ENCODE measurements around the gene OCA2.

OCA2 gene

DNA sequence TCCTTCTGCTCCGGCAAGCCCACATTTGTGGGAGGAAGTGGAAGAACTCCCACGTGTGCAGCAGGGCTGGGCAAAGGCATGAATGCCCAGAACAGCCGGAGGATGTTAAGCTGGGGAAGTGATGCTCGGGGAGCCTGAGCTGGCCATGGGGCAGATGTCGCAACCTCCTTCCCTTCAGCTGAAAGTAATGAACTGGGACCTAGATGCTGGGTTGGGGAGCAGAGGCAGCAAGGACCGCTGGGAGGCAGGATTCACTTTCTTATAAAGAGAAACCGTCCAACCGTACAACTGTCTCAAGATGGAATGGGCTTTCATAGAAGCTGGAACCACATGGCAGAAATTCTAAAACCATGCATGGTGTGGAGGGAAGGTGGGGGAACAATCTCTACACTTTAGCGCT is 290.9 kb downstream of the OCA2 start:
- DNase-seq (ENCODE audit: low read depth), result no peak

DNA sequence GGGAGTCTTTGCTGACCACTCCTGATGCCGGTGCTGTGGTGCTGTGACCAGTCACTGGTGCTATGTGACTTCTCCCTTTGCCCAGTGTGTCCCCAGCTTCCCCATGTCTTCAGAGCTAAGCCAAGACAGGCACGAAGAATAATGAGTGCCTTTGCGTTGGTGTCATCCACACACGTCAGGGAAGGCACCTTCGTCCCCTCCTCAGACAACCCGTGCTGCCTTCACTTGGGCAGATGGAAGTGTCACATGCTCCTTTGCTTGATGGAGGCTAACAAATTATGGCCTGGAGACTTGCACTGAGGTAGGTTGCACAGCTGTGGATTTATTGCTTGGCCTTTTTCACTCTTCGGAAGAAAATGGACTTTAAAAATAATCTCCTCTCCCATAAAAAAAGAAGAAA is 291.8 kb downstream of the OCA2 start:
- DNase-seq (ENCODE audit: low read depth), result no peak

DNA sequence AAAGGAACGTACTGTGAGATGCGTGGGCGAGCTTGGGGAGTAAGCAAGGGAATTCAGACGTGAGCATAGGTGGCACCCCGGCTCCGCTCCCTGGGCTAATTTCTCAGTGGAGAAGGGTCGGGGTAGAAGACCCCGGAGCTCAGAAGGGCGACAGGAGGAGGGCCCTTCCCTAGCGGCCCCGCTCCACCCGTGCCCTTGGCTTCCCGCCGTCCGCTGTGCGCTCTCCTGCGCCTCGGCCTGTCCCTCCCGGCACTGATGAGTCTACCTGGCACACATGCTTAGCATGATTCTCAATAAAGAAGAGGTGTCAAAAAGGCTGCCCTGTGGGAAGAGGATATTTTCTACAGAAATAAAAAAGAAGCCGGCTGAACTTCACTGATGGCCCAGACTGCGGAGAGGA is 292.7 kb downstream of the OCA2 start:
- DNase-seq (ENCODE audit: low read depth), result no peak

DNA sequence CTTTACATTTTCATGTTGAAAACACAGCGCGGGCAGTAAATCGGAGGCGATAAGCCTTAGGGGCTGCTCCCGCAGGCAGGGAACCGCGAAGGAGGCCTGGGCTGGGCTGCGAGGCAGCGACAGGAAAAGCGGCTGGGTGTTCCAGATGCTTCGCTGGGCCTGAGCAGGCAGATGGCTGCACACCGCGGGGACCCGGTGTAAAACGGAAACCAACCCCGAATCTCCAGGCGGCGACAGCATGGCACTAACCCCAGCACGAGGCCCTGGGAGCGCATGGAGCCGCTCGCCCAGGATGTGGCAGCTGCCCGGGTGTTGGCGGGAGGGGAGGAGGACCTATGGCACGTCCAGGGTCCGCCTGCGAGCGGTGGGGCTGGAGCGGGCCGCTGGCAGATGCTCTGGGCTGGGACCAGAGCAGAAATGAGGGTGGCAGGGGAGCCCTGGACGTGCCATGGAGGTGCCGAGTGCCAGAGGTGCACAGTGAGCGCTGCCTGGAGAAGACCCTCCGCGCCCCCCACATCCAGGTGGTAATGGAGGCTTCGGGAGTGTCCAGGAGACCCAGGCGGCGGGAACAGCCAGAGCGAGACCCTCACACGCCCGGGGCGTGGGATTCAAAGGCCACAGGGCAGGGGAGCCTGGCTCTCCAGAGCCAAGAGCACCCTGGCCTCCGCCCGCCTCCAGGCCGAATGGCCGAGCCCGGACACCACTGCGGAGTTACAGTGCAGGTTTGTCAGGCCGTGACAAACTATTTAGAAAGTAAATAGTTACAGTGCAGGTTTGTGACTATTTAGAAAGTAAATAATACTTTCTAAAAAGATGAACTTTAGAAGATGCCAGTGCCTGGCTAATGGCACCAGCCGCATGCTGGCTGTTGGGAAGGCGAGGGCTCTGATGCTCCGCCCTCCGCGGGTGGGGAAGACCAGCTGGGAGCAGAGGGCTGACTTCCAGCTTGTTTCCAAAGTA is 293.6 kb downstream of the OCA2 start:
- no peak for DNase-seq (ENCODE audit: low read depth)

DNA sequence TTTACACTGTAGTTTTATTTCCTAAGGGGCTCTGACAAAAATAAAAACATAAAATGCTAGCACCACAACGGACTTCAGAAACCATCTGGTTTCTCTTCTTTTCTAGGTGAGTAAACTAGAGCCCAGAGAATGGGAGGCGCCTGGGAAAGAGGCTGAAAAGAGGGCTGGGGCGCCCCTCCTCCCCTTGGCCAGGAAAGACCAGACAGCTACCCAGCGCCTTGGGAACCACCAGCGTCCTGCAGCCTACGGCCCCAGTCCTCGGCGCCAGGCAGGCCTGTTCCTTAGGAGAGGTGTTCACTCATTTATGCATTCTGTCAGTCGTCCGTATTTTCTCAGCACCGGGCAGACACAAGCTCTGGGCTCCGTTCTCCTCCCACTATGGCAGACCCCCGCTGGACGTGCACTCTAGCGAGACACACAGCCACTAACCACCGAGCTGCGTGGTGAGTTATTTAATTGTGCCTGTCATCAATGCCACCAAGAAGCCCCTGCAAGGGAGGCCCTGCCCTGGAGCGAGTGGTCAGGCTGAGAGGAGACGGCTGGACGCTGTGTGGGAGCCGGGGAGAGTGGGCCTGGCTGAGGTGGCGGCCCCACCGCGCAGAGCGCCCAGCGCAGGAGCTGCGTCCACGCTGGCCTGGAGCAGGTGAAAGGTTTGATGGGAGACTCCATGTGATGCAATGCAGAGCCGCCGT is 294.4 kb downstream of the OCA2 start:
- DNase-seq (ENCODE audit: low read depth), result no peak

DNA sequence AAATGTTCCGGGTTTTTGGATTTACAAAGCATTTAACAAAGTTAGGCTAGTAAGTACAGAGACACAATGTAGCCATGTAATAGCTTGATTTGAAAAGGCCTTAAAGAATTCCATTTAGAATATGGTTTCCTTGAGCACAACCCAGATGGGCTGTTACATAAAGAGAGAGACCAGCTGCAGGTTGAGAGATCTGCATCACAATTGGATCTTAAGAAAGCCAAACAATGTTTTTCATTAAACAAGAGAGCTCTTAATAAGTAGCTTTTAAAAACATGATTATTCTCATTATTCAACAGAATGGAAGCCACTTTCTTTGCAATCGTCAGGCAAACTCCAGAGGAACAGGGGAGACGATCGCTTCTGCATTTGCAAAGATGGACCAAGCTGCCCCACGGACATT is 300.3 kb downstream of the OCA2 start:
- no peak for DNase-seq (ENCODE audit: low read depth)

DNA sequence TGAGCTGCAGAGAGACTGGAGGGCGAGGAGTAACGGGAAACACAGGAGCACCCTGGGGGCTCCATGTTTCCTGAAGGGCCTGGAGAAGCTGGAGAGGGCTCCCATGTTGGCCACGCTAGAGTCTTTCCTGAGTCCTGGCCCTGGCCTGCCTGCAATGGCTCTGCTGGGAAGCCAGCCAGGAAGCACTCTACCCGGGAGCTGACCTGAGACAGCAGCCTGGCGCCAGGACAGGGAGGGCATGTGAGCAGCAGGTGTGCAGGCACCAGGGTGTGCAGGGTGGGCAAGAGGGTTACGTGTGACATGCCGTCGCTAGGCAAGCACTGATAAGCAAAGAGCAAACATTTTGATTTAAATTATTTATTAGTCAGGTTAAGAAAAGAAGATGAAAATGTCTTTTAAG is 301.4 kb downstream of the OCA2 start:
- DNase-seq (ENCODE audit: low read depth), result no peak

DNA sequence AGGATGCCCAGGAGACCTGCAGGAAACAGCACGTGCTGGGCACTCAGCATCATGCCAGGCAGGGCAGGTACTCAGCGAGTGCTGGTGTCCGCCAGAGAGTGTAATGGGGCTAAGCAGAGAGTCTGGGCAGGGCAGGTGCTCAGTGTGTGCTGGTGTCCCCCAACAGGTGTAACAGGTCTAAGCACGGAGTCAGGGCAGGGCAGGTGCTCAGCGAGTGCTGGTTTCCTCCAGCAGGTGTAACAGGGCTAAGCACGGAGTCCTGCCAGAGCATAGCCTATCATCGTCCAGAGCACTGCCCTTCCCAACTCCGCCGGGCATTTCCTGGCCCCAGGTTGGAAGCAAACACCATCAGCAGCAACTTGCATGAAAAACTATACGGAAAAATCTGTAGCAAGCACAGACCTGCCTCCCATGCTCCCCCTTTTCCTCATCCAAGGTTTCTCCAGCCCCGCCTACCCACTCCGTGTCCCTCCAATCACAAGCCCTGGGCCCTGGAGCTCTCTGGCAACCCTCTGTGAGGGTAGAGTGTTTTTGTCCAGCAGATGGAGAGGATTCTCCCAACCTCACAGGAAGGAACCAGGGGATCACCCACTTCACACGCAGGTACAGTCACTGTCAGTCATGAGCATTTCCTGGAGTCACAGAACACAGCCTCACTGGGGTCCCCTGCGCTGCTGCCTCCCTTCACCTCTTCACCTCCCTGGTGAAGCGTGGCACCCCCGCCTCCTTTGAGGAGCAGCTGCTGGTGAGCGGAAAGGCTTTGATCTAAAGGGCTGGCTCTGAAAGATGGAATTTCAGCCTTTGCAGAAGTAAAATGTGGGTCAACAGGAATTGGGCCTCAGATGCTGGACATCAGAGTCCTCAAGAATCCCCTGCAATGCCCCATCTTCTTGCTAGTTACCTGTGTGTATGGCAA is 302.5 kb downstream of the OCA2 start:
- no peak for DNase-seq (ENCODE audit: low read depth)

DNA sequence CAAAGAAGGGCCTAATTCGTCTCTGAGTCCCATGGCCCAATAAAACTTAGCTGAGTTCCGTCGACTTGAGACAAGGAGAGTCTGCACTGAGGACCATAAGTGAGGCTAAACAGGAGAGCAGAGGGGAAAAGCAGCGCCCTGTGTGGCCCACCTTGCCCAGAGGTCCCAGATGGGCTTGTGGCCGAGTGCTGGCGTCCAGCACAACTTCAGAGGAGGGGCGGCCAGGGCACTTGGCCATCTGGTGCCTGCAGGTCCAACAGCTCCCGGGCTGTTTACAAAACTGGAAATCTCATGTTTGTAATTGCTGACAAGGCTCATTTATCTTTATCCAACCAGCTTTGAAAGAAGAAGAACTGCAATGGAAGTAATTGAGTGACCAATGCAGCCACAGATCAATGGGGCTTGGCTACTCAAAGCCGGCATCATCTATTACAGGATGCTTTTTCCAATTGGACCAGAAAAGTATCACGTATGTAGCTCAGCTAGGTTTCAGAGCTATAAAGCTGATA is 306.3 kb downstream of the OCA2 start:
- no peak for DNase-seq (ENCODE audit: low read depth)

DNA sequence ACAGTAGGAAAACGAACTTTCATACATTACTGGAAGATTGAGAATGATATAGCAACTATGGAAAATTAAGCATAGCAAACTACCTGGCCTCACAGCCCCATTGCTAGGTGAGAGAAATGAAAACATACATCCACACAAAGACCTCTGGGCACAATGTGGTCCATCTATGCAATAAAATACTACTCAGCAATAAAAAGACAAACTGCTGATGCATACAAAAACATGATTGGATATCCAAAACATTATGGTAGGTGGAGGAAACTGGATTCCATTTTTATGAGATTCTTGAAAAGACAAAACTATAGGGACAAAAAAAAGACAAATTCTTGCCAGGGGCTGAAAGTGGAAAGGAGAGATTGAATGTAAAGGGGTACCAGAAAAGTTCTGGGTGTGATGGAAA is 308.8 kb downstream of the OCA2 start:
- no peak for DNase-seq (ENCODE audit: low read depth)

DNA sequence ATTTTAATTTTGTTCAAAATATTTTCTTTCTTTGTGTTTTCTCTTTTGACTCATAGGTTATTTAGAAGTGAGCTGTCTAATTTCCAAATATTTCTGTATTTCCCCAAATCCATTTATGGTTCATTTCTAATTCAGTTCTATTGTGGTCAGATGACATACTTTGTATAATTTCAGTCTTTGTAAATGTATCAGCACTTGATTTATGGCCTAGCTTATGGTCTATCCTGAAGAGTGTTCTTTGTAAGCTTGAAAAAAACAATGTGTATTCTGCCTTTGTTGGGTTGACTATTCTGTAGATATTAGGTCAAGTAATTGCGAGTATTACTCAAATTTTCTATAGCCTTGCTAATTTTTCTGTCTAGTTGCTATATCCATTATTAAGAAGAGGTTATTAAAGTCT is 311.2 kb downstream of the OCA2 start:
- no peak for DNase-seq (ENCODE audit: low read depth)

DNA sequence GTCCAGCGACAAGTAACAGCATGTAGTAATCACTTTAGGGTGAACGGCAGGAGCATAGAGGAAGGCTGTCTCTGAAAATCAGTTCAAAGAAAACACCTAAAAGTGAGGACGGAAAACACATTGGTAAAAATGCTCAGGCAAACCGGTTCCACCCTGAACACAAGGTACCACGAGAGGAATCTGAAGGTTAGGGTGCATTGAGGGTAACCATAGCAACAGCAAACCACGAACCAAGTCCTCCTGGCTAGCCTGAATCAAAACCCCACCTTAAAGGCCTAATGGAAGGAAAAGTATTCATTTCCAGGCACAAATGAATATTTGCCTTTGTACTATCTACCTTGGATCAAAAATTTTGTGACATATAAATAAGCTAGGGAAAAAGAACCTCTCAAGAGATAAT is 315.0 kb downstream of the OCA2 start:
- DNase-seq (ENCODE audit: low read depth), result no peak

DNA sequence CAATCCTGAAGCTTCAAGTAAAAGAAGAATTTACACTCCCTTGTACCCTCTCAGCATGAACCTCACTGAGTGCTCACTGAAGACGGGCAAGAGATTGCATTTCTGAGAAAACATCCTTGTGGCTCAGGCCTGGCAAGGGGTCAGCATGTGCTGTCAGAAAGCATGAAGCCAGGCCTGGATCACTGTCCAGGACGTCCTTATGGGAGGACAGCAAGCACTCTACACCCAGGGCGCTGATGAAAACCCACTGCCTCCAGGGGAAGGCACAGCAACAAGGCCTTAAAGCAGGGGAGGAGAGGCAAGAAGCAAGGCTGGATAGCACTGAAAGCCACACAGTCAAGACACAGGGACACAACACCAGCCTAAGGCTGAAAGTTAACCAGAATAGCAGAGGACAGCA is 315.4 kb downstream of the OCA2 start:
- DNase-seq (ENCODE audit: low read depth), result no peak

DNA sequence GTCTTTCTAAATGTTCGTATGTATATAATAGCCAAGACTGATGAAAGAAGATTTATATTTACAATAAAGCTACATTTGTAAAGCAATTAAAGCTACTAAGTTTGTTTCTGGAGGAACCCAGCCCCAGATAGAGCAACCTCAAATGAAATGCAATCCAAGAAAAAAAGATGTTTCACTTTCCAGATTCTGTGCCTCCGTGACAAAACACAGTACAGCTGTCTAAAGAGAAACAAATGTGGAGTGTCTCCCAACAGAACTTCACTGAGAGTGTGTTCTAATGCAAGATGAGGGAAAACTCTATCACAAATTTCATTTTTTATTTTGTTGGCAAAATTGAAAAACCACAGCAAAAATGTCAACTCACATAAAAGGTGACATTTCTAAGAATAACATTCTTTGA is 317.0 kb downstream of the OCA2 start:
- DNase-seq (ENCODE audit: low read depth), result no peak

DNA sequence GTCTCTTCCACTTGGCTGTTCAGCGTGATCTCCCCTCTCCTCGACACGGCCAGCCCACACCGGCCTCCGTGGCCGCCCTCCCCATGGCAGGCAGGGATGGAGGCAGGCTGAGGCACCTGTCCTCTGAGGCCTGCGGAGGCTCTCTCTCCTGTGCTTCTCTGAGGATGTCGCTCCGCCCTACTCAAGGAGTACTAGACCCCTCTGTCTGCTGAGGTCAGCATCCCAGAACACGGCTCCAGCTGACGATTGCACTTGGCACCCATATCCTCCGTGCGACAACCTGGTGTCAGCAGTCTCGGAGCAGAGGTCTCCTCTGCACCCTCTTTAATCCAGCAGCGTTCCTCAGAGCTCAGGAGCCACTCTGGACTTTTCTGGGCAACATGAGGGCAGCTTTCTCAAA is 322.6 kb downstream of the OCA2 start:
- no peak for DNase-seq (ENCODE audit: low read depth)

DNA sequence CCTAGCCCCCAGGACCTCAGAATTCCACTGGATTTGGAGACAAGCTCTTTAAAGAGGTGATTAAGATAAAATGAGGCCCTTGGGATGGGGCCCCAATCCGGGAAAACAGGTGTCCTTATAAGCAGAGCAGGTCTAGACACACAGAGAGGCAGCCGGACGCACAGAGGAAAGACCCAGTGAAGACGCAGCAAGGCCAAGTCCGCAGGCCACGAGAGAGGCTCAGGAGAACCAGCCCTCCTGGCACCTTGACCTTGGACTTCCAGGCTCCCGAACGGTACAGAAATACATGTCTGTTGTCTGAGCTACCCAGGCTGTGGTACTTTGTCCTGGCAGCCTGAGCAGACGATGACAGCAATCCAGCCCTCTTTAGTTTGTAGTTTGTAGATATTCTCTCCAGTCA is 324.5 kb downstream of the OCA2 start:
- no peak for DNase-seq (ENCODE audit: low read depth)

DNA sequence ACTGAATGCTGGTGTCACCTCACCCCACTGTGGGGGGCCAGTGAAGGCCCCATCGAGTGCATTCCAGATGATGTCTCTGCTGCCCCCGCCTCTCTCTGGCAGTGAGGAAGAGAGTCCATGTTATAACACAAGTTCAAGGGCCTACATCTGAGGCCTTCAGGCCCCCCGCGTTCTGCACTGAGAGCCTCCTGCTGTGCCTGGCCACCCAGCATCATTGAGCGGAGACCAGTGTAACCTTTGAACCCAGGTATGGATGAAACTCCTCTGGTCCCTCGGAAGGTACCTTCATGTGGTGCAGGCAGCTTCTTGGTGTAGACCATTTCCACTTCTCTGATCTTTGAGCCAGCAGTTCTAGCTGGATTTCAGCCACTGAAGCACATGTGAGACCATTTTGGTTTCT is 324.9 kb downstream of the OCA2 start:
- DNase-seq (ENCODE audit: low read depth), result no peak

DNA sequence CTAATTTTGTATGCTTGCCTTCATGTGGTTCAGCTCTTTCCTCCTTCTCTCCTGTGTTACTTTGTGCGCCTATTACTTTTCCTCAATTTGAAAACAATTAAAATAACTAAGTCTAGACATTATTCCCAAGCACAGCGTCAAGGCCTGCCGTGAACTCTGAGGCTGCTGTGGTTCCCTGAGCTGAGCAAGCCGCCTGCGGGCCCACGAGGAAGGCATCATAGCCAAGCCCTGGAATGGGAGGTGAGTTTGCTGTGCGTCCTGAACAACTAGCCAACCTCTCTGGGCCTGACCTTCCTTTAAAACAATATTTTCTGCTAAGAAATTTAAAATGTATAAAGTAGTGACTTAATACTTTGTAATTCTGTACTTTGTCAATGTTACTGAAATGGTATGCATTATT is 327.2 kb downstream of the OCA2 start:
- no peak for DNase-seq (ENCODE audit: low read depth)

DNA sequence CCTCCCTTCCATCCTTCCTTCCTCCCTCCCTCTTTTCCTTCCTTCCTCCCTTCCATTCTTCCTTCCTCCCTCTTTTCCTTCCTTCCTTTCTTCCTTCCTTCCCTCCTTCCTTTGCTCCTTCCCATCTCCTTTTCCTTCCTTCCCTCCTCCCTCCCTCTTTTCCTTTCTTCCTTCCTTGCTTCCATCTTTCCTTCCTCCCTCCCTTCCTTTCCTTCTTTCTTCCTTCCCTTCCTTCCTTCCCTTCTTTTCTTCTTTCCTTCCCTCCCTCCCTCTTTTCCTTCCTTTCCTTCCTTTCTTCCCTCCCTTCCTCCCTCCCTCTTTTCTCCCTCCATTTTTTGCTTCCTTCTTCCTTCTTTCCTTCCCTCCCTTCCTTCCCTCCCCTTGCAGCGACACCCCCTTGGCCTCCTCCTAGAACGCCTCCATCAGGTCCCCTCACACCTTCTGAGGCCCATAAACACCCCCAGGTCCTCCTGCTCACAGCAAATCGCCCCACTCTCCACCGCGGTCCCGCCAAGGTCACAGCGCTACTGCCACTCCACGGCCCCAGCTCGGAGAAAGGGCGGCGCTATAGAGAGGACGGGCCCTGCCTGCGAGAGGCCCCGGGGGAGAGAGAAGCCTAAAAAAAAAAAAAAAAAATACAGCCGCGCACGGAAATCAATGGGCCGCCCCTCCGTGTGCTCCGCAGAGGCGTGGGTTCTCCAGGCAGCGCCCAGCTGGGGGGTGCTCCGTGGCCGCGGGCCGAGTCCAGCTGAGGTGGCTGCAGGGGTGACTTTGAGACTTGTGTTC is 328.2 kb downstream of the OCA2 start:
- DNase-seq (ENCODE audit: low read depth), result no peak

DNA sequence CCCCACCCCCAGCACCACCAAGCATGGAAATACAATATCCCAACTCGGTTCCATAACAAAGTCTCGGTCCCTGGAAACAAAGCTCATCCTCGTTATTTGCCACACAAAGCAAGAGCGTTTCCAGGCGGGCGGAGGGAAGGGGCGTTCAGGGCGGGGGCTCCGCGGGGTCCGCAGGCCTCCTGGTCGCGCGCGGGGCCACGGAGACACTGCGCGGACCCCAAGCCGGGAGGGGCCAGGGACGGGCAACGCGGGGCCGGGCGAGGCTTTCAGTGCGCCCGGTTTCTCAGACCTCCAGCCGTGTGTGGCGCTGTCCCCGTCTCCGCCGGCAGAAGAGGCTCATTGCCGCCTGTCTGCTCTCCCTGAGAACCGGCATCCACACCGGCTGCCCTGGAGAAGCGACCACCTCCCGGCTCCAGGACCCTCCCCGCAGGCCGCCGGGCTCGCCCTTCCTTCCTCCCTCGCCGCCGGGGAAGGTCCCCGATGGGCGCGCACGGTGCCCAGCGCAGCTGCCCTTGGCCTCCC is 329.0 kb downstream of the OCA2 start:
- no peak for DNase-seq (ENCODE audit: low read depth)

DNA sequence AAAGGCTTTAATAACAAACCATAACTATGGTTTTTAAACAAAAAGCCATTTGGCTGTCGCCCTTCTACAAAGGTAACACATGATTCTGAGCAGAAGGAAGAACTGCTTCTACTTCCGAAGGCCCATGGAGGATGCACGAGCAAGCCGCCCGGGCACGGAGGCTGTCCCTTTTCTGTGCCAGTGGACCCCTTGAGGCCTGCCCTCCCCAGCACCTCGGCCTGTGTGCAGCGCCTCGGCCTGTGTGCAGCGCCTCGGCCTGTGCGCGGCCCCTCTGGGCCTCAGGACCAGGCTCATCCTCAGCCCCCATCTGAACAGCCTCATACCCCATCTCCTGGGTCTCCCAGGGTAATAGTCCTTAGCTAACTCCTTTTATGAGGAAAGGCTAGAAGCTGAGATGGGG is 329.5 kb downstream of the OCA2 start:
- no peak for DNase-seq (ENCODE audit: low read depth)
